ENCODE results near the gene SLC26A8. TPM values are rescaled to one million over a fixed set of nuclear protein-coding genes. Genes with fewer than 3 reads are reported as not detected.
"Not testable (repeated sequence)": the region's sequence is repeated elsewhere in the genome, so short reads cannot be mapped to it uniquely, and the experiment has no call there.

The SLC26A8 gene
- total RNA-seq, 1 donor from 2014 or later = 0.04 TPM

DNA sequence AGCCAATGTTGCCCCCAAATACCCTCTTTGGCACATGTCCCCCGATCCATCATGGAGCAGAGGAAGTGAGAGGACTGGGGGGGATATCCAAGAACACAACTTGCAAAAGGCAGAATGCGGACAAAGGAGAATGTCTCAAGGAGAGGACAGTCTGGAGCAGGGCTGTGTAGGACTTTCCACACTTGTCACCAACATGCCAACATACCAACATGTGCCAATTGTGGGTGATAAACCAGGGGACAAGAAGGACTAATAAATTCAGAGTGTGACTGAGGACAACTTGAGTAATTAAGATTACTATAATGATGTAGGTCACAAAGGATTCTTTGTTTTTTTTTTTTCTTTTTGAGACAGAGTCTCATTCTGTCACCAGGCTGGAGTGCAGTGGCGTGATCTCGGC lies 8.8 kb downstream of the SLC26A8 start:
- ATAC-seq = no peak

GRCh38 chr6:36000451-36000850 lies 24.0 kb downstream of the SLC26A8 start:
- ATAC-seq = no peak

DNA sequence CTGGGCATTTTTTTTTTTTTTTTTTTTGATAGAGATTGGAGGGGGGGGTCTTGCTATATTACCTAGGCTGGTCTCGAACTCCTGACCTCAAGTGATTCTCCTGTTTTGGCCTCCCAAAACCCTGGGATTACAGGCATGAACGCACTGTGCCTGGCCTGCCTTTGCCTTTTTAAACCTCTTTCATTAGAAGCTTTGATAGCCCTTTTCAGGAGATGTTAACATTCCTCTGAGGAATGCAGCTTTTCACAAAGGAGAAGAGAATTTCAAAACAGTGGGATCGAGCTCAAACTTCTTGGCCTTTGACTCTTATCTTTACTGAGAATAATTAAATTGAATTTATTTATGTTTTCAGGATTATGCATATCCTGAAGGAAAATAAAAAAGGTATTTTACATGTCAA lies 31.3 kb downstream of the SLC26A8 start:
- no peak for ATAC-seq

- not testable (repeated sequence) for ATAC-seq
These were observed 36.4 kb downstream of the SLC26A8 start for GRCh38 chr6:35988047-35988446.

GRCh38 chr6:35984701-35985100 lies 39.7 kb downstream of the SLC26A8 start:
- no peak for ATAC-seq

DNA sequence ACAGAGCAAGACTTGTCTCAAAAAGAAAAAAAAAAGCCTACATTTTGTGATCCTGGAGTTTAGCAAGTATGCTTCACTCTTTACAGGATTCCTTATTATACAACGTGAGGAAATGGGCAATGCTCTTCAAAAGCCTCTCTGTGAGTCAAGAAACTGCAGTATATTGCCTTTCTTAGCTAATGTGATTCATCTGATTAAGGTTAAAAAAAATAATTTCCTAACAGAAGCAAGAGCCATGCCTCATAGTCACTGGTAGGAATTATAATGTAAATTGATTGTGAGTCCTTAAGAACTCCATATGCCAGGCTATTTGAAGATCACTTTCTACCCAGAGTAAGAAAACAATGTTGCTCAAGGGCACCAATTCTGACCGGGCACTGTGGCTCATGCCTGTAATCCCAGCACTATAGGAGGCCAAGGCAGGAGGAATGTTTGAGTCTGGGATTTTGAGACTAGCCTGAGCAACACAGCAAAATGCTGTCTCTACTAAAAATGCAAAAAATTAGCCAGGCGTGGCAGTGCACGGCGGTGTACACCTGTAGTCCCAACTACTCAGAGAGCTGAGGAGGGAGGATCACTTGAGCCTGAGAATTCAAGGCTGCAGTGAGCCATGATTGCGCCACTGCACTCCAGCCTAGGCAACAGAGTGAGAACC lies 43.3 kb downstream of the SLC26A8 start:
- ATAC-seq = no peak

GRCh38 chr6:35980126-35980525 lies 44.3 kb downstream of the SLC26A8 start:
- not testable (repeated sequence) for ATAC-seq

- ATAC-seq = no peak
These were observed 47.1 kb downstream of the SLC26A8 start for GRCh38 chr6:35977308-35977707.

DNA sequence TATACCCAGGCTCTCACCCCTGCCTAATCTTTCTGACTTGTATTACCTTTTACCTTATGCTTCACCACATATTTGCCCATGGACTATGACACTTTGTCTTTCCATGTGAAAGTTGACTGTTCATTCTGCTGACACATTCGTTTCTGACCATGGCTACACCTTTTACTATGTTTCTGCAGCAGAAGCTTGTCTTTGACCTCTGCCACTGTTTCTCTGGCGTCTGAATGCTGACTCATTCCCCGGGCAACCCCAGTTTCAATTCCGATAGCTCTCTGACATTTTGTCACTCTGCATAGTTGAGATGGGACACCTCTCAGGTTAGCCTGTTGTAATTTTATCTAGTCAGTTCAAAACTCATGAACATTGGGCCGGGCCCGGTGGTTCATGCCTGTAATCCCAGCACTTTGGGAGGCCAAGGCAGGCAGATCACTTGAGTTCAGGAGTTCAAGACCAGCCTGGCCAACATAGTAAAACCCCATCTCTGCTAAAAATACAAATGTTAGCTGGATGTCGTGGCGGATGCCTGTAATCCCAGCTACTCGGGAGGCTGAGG lies 50.7 kb downstream of the SLC26A8 start:
- ATAC-seq = peak; percentile 15

DNA sequence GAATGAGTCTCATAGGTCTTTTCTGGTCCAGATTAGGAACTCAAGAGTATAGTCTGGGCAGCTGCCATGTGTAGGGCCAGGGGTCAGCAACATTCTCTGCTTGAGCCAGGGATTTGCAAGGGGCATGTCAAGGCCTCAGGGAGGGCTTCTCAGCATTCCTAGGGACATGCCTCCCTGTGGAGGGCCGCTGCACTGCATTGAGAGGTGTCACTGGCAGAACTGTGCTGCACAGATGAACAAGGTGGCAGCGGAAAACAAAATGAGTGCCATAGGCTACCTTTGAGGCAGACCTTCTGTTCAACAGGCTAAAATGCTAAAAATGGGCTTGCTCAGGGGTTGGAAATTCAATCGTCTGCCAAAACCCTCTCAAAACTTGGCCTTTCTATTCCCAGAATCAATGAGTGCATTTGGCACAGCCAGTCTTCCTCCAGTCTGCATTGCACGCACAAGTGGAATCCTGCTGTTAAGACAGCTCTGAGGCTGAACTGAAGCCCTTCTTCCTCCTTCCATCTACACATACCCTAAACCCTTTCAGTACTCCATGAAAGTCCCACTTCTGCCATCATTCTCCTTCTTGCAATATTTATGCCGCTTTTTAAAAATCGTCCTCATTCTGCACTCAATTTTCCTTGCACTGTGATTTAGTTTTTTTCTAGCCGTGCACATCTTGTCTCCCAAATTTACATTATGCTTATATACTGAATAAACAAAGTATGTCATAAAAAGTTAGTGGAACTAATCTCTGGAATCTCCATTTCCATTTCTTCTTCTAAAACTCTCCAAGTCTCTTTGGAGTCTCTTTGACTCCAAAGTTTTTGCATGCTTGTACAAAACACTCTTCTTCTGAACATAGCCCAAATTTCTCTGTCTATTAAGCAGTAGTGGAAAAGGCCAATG lies 51.7 kb downstream of the SLC26A8 start:
- ATAC-seq = no peak

GRCh38 chr6:35970181-35970580 lies 54.3 kb downstream of the SLC26A8 start:
- ATAC-seq = peak; percentile 28

- no peak for ATAC-seq
These were observed 54.8 kb downstream of the SLC26A8 start for GRCh38 chr6:35969646-35970045.

DNA sequence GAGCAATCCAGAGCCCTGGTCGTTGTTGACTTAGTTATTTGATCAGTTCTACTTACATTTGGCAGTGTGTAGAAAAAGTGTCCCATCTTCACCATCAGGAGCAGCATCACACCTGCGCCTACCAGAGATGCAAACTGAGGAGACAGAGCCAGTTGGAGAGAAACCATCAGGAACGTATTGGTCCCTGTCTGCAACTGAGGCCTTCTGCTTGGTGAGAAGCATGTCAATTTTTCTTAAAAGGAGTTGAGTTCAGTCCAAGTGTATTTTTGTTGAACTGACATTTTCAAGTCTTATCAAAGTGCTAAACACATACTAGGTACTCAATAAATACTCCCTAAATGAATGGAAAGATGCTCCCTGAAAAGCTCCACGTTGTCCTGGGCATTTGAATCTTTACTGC lies 55.6 kb downstream of the SLC26A8 start:
- no peak for ATAC-seq

GRCh38 chr6:35967076-35967774 lies 57.2 kb downstream of the SLC26A8 start:
- no peak for ATAC-seq

DNA sequence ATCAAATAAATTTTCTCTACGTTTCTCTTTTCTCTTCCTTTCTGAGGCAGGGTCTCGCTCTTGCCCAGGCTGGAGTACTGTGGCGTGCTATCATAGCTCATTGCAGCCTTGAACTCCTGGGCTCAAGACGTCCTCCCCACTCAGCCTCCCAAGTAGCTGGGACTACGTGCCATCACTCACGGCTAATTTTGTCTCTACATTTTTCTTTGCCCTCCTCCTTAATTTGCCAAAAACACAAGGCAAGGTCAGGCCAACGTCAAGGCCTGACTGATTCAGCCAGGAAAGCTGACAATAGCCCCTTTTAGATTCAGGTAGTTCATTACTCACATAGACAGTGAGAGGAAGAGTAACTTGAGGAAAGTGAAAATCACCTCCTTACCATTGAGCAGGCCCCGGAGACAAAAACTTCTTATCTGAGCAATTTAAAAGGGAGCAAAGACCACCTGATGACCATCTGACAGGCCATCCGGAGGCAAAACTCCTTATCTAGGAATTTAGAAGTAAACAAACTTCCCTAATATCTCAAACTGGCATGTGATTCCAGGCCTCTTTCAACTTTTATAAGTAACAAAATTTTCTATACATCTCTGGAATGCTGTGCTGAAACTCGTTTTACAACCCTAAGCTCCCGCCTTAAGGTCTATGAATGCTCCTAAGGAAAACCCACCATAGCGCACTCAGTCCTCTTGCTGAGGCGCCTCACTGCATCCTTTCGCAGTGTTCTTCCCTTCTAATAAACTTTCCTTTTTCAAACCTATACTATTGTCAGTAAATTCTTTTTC lies 61.5 kb downstream of the SLC26A8 start:
- no peak for ATAC-seq

DNA sequence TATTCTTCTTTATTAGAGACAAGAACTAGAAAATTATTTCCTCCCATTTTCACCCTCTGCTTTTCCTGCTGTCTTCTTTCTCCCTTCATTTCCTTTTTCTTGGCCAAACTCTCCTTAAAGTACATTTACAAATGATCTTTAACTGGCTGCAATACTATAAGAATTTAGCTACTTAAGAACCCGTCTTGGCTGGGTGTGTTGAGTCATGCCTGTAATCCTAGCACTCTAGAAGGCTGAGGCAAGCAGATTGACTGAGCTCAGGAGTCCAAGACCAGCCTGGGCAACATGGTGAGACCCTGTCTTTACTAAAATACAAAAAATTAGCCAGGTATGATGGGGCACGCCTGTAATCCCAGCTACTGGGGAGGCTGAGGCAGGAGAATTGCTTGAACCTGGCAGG lies 64.3 kb downstream of the SLC26A8 start:
- ATAC-seq = no peak

DNA sequence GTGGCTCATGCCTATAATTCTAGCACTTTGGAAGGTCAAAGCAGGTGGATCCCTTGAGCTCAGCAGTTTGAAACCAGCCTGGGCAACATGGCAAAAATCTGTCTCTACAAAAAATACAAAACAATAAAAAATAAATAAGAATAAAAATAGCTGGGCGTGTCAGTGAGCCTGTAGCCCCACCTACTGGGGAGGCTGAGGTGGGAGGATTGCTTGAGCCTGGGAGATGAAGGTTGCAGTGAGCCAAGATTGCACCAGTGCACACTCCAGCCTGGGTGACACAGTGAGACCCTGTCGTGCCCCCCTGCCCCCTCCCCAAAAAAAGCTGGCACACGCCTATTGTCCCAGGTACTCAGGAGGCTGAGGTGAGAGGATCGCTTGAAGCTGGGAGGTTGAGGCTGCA lies 68.5 kb downstream of the SLC26A8 start:
- ATAC-seq = no peak

DNA sequence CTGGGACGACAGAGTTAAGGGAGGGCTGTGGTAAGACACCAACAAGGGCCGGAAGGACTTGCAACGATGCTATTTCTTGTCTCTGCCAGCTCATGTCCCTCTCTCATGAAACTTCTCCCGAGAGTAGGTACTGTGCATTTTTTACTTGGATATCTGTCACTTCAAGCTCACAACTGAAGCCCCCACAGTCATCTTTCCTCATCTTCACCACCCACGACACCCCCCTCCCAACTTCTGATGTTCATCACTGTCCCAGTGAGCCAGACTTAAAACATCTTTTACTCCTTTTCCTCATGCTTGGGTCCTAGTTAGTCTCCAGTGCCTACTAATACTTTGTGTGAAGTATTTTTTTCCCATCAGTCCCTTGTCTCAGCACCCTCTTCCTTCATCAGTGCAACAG lies 68.9 kb downstream of the SLC26A8 start:
- no peak for ATAC-seq

DNA sequence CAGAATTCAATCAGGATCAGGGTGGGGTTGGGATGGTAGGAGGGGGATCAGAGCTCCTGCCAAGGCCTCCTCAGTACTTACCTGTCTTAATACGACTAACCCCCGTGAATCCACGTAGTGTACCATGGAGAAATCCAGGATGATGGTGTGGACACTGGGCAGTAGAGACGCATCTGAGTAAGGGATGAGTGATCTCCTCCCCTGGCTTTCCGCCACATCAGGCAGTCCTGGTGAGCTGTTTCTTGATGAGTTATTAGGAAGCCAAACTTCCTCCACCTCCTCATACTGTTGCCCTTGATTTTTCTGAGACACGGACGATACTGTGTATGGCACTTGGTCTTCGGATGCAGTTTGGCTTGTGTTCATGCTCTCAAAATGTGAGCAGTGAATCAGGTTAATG lies 69.4 kb downstream of the SLC26A8 start:
- ATAC-seq = no peak

DNA sequence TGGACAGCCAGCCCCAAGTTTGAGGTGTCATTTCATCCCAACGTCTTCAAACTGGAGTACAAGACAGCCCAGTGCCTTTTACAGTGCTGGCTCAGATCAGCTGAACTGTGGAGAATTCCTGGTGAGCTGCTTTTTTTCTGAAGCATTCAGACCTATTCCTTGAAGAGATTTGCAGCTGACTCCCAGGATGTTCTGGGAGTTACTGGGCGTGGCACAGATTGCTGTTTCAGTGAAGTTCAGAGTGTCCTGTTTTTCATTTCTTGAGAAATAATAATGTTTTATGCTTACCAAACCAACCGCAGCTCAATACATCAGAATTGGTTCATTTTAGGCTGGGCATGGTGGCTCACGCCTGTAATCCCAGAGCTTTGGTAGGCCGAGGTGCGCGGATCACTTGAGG lies 70.1 kb downstream of the SLC26A8 start:
- ATAC-seq = no peak

GRCh38 chr6:35948725-35949124 lies 75.7 kb downstream of the SLC26A8 start:
- no peak for ATAC-seq

GRCh38 chr6:35945650-35946025 lies 78.8 kb downstream of the SLC26A8 start:
- ATAC-seq = no peak
